ENCODE measurements around the gene KIRREL3. TPM values are rescaled to one million over a fixed set of nuclear protein-coding genes. Genes with fewer than 3 reads are reported as not detected.

The KIRREL3 gene
- total and polyA plus RNA-seq, 2 of the 8 experiments (the other 6 are each of a cell fraction or from before 2014, with no cell fraction given), result 0.29 to 0.32 TPM

- TF ChIP-seq SIN3A (conservative IDR thresholded peaks at IDR 0.05 in 1 of 2, IDR thresholded peaks at IDR 0.05 in 1 of 2; ENCODE audit: low read depth in 1 of 2, low read length in 2 of 2) (no peak), SAP30 (IDR thresholded peaks at IDR 0.05; ENCODE audit: insufficient read depth, insufficient replicate concordance, low read length) (no peak), ATF2 (IDR thresholded peaks at IDR 0.05; ENCODE audit: low read length) (no peak), CTBP2 (IDR thresholded peaks at IDR 0.05; ENCODE audit: borderline replicate concordance, insufficient read depth, insufficient read length, low read length) (no peak)
Observed at GRCh38 chr11:126718276-126718675, 282.3 kb downstream of the KIRREL3 start (continued).

Measured in H1 (cell line).